GM10248 (cell line): ENCODE data around the gene NACC2.
"Not testable (repeated sequence)": the region's sequence is repeated elsewhere in the genome, so short reads cannot be mapped to it uniquely, and the experiment has no call there.

ENCODE experiments used
- CTCF ChIA-PET: fragments of 300-600 bp; sonication (Branson Sonifier 250); formaldehyde crosslinking; extraction: SDS; loops from one replicate; lab custom pipeline; 2021; ENCODE audit warnings: antibody characterized with exemption; lab: Yijun Ruan, JAX
- POLR2A ChIA-PET: fragments of 350-650 bp; sonication (Branson Sonifier 250); formaldehyde crosslinking; extraction: SDS; loops from one replicate; lab custom pipeline; 2020; ENCODE audit warnings: antibody characterized with exemption; lab: Yijun Ruan, JAX
- DNase-seq: peaks from one replicate; pipeline ENCODE4 v3.0.0; 2012; ENCODE audit errors: extremely low spot score
- TF ChIP-seq, protein P1 (sequence below): IDR thresholded peaks from 2 replicates; pipeline ENCODE4 v1.5.1; 2012; ENCODE audit warnings: mild to moderate bottlenecking, low read depth; ENCODE audit errors: extremely low read depth, missing control alignments, control extremely low read depth

Gene NACC2

DNA sequence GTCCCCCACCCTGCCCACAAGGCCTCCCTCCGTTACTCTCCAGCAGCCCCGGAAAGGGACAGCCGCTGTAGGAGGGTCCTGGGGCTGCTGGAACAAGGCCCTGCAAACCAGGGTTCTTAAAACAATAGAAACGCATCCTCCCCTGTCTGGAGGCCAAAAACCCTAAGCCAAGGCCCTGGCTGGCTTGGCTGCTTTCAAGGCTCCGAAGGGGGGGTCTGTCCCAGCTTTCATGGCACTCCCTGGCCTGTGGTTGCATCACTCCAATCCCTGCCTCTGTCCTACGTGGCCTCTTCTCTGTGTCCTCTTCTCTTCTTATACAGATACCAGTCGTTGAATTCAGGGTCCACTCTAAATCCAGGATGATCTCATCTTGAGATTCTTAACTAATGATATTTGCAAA lies 126.5 kb downstream of the NACC2 start:
- ChIA-PET POLR2A (no interaction called here), CTCF (interaction anchor here (0.5 to 4.1 kb wide), 22 partner anchors 8 to 367 kb away, joined by 3 to 56 read pairs (median 5); no protein-coding TSS in a partner anchor)
- no peak for DNase-seq
- TF ChIP-seq, protein P1, sequence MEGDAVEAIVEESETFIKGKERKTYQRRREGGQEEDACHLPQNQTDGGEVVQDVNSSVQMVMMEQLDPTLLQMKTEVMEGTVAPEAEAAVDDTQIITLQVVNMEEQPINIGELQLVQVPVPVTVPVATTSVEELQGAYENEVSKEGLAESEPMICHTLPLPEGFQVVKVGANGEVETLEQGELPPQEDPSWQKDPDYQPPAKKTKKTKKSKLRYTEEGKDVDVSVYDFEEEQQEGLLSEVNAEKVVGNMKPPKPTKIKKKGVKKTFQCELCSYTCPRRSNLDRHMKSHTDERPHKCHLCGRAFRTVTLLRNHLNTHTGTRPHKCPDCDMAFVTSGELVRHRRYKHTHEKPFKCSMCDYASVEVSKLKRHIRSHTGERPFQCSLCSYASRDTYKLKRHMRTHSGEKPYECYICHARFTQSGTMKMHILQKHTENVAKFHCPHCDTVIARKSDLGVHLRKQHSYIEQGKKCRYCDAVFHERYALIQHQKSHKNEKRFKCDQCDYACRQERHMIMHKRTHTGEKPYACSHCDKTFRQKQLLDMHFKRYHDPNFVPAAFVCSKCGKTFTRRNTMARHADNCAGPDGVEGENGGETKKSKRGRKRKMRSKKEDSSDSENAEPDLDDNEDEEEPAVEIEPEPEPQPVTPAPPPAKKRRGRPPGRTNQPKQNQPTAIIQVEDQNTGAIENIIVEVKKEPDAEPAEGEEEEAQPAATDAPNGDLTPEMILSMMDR: no peak

DNA sequence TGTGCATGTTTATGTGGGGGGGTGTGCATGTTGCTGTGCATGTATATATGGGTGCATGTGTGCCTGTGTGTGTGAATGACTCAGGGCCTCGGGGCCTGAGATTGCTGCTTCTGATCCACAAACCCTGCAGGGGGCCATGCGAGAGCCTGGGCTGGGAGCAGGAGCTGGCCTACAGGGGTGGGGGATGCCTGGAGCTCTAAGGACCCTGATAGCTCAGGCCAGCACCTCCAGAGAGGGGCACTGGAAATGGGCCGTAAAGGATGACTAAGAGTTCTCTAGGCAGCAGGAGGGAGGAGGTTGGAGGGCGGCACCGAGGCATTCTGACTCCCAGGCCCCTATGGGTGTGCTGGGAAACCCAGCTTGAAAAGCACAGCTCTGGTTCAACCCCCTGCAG lies 127.0 kb downstream of the NACC2 start:
- CTCF ChIA-PET: interaction anchor here (0.5 to 4.1 kb wide), 25 partner anchors 8 to 367 kb away, joined by 3 to 56 read pairs (median 5); no protein-coding TSS in a partner anchor
- POLR2A ChIA-PET: no interaction called here
- DNase-seq: no peak
- TF ChIP-seq, protein P1: no peak

GRCh38 chr9:135966916-135967260 lies 128.2 kb downstream of the NACC2 start:
- POLR2A ChIA-PET: not testable (repeated sequence)

DNA sequence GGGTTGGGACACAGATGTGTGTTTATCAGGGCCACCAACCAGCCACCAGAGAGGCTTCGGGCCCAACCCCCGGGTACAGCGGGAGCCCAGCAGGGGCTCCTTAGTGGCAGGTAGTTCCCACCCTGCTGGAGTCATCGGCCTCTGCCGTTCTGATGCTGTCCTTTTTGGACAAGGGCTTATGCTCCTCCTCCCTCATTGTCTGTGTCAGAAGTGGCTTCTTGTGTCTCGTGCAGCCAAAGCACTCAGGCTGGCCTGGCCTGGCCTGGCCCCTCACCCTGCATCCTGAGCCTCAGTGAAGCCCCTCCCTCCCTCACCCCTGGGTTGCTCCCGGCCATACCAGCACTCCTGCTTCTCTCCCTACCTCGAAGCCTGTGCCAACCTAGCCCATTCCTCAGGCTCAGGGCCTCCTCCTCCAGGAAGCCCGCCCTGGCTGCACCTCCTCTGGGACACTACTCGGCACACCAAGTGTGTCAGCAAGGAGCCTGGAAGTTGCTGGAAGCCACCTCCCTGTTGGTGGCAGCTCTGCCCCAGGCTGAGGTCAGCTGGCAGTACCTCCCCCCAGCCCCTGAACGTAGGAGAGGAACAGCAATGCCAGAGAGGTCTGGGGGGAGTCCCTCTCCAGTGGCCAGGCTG lies 129.8 kb downstream of the NACC2 start:
- ChIA-PET POLR2A (no interaction called here), CTCF (interaction anchor here (4.1 kb wide), 1 partner anchor 158 kb away, joined by 56 read pairs; no protein-coding TSS in a partner anchor)
- TF ChIP-seq, protein P1: no peak
- DNase-seq: no peak

More at GRCh38 chr9:135966916-135967260, 128.2 kb downstream of the NACC2 start:
- DNase-seq: not testable (repeated sequence)
- CTCF ChIA-PET: interaction anchor here (0.7 to 4.1 kb wide), 25 partner anchors 8 to 160 kb away, joined by 3 to 56 read pairs (median 5); no protein-coding TSS in a partner anchor

DNA sequence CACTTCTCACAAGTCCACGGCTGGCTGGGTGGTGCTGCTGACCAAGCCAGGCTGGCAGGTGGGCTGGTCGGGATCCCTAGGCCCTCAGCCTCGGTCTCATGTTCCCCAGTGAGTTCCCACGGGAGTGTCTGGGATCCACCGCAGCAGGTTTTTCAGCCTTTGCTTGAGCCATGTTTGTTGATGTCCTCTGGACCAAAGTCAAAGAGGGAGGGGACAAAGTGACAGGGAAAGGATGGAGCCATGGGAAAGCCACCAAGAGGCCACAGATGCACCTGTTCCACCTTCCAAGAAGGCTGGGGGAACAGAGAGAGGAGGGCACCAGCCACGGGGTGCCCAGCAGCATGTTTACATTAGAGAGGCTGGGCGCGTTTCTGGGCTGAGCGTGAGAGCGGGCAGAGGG lies 131.2 kb downstream of the NACC2 start:
- DNase-seq: no peak
- TF ChIP-seq, protein P1: no peak
- POLR2A ChIA-PET: no interaction called here
- CTCF ChIA-PET: interaction anchor here (1.2 kb wide), 1 partner anchor 158 kb away, joined by 3 read pairs; no protein-coding TSS in a partner anchor

DNA sequence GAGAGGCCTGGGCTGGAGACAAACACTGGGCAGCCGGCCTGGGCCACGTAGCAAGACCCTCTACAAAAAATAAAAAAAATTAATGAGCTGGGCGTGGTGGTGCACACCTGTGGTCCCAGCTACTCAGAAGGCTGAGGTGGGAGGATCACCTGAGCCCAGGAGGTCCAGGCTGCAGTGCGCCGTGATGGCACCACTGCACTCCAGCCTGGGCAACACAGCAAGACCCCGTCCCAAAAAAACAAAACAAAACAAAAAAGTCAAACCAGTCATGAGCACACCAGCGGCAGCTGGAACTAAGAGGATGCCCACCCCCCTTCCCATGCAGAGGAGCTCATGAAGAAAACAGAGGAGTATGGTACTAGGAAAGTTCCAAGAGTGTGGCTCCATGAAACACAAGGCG lies 131.8 kb downstream of the NACC2 start:
- no peak for DNase-seq
- TF ChIP-seq, protein P1: no peak
- POLR2A ChIA-PET: no interaction called here
- CTCF ChIA-PET: interaction anchor here (1.2 kb wide), 1 partner anchor 159 kb away, joined by 3 read pairs; no protein-coding TSS in a partner anchor

DNA sequence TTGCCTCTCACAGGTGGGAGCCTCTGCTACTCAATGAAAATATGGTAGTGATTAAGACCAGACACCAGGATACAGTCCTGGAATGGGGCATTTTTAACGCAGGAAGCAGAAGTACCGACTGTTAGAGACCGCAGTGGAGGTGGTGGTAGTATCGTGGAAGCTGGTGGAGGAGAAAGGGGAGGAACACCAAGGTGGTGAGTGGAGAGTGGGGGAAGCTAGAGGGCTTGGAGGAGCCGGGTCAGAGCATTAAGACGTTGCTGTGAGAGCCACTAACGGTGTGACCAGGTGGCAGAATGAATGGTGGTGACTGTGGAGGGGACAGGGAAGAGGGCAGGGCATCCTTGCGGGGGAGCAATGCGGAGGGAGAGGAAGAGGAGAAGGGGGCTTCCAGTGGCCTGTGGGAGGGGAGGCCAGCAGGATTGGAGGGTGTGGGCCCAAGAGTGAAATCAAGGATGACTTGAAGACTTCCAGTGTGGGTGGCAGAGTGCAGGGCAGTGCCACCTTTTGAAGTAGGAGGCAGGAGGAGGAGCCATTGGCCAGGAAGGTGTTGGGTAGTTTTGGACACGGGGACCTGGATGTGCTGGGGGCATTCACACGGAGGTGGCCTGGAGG lies 132.3 kb downstream of the NACC2 start:
- TF ChIP-seq, protein P1: no peak
- DNase-seq: no peak
- ChIA-PET CTCF (interaction anchor here (1.2 kb wide), 1 partner anchor 159 kb away, joined by 3 read pairs; no protein-coding TSS in a partner anchor), POLR2A (no interaction called here)
